ENCODE results near the gene VWA8.
A peak's percentile ranks its signal among the peaks of the same experiment; 100 is the strongest.
"Not testable (repeated sequence)": the region's sequence is repeated elsewhere in the genome, so short reads cannot be mapped to it uniquely, and the experiment has no call there.

The VWA8 gene

DNA sequence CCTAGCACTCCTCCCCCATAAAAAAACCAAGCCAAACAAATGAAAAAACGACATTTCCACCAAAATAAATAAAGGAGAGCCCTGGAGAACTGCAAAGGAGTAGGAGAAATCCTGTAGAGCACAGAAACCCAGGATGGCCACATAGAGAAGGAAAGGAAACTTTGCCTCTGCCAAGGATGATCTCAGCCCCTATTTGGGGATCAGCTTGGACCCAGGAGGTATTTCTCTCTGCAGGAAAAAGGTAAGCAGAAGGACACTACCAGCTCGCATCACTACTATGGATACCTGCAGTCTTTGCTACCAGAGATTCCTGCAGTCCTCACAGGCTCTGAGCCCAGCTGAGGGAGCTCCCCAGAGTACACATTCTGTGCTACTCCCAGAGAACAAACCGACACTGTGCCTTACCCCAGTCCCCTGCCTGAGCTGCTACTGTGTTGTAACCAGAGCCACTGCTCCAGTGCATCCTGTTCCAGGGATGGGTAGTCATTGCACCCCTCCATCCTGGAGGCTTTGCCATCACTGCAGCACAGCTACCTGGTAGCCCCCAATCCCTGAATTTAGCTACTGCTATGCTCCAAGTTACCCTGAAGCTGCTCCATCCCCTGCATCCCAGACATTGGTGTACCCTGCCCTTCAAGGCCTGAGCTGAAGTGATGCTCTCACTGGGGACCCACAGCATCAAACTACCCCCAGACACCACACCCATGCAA is 41.7 kb downstream of the VWA8 start:
- no peak for DNase-seq

DNA sequence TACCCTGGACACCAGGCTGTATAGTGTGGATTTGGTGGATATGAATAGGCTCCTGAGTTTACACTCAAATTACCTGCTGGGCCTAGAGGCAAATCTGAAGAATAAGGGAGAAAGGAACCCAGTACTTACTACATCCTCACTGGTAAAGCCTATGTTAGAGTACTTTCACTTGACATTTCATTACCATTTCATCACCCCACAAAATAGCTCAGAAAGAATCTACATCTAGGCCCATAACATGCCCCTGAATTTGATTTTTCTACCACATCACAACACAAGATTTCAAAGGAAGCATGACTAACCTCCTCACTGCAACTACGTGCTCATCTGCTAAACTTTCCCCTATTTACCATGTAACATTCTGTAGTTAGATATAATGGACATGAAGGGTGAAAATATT is 43.3 kb downstream of the VWA8 start:
- DNase-seq: no peak

- DNase-seq: no peak
Measured at GRCh38 chr13:41916173-41916954, 44.5 kb downstream of the VWA8 start.

DNA sequence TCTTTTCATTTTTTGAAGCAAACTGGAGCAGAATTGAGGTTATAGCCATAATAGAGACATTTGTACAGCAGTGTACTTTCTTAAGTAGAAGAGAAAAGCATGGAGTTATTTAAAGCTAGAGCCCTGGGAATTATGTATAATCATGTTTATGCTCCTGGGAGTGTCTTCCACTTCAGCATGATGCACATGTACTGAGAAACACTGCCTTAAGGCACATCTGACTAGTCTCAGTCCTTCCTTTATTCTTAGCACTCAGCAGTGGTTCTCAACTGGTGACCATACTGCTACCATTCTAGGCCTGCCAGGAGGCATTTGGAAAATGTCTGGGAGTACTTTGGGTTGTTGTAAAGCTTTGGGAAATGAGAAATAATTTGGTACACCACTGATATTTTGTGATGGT is 45.8 kb downstream of the VWA8 start:
- DNase-seq: no peak

GRCh38 chr13:41914552-41914951 is 46.4 kb downstream of the VWA8 start:
- no peak for DNase-seq

DNA sequence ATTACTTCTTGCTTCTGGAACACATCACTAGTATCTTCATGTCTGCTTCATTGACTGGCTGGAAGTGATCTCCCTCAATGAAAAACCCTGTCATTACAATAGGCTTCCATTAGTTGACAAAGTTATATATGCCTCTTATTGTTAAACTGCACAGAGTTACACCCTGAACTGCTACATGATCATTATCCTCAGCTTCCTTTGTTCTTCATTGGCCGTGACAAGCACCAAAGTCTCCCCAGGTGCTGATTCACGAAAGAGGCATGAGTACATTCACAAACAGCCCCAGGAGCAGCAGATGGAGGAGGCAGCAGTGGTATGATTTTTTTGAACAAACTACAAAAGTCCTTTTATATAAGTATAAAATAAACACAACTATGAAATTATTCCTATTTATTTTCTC is 51.4 kb downstream of the VWA8 start:
- DNase-seq: no peak

DNA sequence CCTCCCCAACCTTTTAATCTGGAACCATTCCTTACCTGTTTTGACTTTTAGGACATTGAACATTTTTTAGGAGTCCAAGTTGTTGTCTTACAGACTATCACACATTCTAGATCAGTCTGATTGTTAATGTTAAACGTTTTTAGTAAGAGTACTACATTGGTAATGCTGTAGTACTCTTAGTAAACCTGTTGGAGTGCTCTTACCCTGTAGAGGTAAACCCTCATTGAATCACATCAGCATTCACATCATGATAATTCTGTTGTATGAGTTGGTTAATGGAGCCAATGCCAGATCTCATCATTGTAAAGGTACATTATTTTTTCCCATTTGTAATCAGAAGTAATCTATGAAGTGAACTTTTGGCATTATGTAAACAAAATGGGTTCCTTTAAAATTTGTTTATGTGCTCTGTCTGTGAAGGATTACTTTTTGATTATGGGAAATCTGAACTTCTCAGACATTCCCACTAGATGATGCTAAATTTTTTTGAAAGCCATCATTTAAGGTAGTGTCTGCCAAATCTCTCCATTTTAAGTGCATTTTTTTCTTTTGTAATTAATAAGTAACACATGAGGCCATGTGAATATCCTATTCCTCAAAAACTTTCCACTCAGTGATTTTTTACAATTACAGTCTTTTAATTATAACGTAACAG is 55.2 kb downstream of the VWA8 start:
- DNase-seq: peak; percentile 35

DNA sequence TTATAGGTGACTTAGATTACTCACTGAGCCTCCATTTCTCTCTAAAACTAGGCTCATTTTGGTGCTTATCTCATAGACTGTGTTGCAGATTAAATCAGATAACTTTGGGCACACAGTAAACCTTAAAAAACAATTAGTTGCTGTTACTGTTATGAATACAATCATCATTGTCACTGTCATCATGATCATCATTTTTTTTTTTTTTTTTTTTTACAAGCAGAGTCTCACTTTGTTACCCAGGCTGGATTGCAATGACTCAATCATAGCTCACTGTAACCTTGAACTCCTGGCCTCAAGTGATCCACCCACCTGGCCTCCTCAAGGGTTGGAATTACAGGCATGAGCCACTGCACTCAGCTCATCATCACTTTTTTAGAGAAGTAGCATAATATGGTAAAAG is 60.0 kb downstream of the VWA8 start:
- DNase-seq: no peak

DNA sequence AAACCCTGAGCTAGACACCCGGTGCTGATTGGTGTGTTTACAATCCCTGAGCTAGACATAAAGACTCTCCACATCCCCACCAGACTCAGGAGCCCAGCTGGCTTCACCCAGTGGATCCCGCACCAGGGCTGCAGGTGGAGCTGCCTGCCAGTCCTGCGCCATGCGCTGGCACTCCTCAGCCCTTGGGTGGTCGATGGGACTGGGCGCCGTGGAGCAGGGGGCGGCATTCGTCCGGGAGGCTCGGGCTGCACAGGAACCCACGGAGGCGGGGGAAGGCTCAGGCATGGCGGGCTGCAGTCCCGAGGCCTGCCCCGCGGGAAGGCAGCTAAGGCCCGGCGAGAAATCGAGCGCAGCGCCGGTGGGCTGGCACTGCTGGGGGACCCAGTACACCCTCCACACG is 62.5 kb downstream of the VWA8 start:
- not testable (repeated sequence) for DNase-seq

GRCh38 chr13:41897126-41897525 is 63.8 kb downstream of the VWA8 start:
- no peak for DNase-seq

- no peak for DNase-seq
Measured at GRCh38 chr13:41895478-41895877, 65.4 kb downstream of the VWA8 start.

DNA sequence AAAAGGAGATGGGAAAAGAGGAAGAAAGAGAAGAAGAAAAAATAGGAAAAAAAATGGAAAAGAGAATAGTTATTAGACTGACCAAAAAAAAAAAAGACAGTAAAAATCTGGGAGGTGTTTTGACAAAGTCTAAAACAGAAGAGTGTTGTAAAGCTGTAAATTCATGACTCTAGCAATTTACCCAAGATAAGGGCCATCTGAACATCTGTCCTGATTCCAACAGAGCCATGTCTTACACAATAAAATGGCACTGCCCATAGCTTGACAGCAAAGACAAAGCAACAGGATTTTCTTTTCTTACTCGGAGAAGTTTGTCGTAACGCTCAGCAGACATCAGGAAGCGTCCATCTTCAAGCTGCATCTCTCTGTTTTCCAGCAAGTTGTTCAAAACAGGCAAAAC is 69.8 kb downstream of the VWA8 start:
- DNase-seq: no peak

GRCh38 chr13:41883147-41883546 is 77.8 kb downstream of the VWA8 start:
- no peak for DNase-seq

GRCh38 chr13:41881890-41882289 is 79.0 kb downstream of the VWA8 start:
- DNase-seq: not testable (repeated sequence)

DNA sequence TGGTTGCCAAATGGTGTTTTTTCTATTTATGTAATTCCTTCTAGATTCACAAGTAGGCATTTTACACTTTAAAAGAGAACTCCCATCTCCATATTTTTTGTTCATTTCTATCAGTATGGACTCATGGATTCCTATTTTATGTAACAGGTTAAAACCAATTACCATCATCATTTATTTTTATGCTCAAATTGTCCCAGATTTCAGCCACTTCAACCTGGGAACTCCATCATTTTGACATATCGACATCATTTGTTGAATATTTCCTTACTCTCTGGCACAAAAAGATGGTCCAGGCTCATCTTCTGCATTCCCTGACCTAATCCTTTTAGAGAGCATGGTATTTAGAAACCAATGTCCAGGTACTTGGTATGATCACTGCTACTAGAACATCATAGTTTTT is 79.9 kb downstream of the VWA8 start:
- no peak for DNase-seq

GRCh38 chr13:41864658-41865057 is 96.3 kb downstream of the VWA8 start:
- DNase-seq: no peak

- not testable (repeated sequence) for DNase-seq
Measured at GRCh38 chr13:41862659-41863058, 98.2 kb downstream of the VWA8 start.

DNA sequence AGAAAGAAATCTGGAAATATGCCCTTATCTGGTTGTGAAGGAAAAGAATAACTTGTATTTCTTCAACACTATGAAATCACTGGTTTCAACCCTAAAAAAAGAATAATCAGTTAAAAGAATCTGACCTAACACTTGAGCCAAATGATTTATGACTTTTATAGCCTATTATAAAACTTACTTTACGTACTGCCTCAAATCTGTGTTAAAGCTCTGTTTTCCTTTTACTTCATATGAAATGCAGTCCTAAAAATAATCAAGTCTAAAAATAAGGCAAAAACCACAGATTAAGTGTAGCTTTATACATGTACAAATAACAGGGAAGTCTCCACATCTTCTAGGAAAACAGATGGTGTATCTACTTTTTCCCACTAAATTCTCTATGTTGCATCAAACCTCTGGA is 101.3 kb downstream of the VWA8 start:
- DNase-seq: no peak

- no peak for DNase-seq
Measured at GRCh38 chr13:41858780-41859179, 102.1 kb downstream of the VWA8 start.

GRCh38 chr13:41854758-41855157 is 106.2 kb downstream of the VWA8 start:
- DNase-seq: no peak

- no peak for DNase-seq
Measured at GRCh38 chr13:41851351-41851750, 109.6 kb downstream of the VWA8 start.

GRCh38 chr13:41848435-41849255 is 112.3 kb downstream of the VWA8 start:
- no peak for DNase-seq

GRCh38 chr13:41847216-41847615 is 113.7 kb downstream of the VWA8 start:
- no peak for DNase-seq

Measured in COR-L47 (cell line).